Measurements from ENCODE around the gene APBA3.
A peak's percentile ranks its signal among the peaks of the same experiment; 100 is the strongest.

The APBA3 gene

DNA sequence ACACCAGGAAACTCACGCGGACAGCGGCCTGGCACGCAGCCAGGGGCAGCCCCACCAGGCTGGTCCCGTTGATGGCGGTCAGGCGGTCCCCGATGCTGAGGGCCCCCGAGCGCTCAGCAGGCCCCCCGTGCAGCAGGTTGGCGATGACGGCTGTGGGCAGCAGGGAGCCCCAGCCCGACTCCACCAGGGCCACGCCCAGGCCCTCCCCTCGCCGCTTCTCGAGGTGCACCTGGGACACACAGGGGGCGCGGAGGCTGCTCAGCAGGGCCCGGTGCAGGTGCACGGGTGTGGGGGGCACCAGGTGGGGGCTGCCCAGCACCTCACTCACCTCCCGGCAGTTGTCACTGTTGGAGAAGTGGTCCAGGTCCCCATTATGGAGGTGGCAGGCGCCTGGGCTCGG is 9.0 kb downstream of the APBA3 start (continued):
- TF ChIP-seq, protein P1, sequence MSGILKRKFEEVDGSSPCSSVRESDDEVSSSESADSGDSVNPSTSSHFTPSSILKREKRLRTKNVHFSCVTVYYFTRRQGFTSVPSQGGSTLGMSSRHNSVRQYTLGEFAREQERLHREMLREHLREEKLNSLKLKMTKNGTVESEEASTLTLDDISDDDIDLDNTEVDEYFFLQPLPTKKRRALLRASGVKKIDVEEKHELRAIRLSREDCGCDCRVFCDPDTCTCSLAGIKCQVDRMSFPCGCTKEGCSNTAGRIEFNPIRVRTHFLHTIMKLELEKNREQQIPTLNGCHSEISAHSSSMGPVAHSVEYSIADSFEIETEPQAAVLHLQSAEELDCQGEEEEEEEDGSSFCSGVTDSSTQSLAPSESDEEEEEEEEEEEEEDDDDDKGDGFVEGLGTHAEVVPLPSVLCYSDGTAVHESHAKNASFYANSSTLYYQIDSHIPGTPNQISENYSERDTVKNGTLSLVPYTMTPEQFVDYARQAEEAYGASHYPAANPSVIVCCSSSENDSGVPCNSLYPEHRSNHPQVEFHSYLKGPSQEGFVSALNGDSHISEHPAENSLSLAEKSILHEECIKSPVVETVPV (CRISPR knock-in tag; IDR thresholded peaks at IDR 0.05), result no peak
- TF ChIP-seq CSDC2 (CRISPR knock-in tag; IDR thresholded peaks at IDR 0.05) (no peak), ZFP30 (CRISPR knock-in tag; IDR thresholded peaks at IDR 0.05) (no peak), OSR1 (CRISPR knock-in tag; IDR thresholded peaks at IDR 0.05) (no peak), ZC3H10 (CRISPR knock-in tag; IDR thresholded peaks at IDR 0.05) (no peak), ESRRG (CRISPR knock-in tag; IDR thresholded peaks at IDR 0.05) (no peak)
- TF ChIP-seq, protein P2, sequence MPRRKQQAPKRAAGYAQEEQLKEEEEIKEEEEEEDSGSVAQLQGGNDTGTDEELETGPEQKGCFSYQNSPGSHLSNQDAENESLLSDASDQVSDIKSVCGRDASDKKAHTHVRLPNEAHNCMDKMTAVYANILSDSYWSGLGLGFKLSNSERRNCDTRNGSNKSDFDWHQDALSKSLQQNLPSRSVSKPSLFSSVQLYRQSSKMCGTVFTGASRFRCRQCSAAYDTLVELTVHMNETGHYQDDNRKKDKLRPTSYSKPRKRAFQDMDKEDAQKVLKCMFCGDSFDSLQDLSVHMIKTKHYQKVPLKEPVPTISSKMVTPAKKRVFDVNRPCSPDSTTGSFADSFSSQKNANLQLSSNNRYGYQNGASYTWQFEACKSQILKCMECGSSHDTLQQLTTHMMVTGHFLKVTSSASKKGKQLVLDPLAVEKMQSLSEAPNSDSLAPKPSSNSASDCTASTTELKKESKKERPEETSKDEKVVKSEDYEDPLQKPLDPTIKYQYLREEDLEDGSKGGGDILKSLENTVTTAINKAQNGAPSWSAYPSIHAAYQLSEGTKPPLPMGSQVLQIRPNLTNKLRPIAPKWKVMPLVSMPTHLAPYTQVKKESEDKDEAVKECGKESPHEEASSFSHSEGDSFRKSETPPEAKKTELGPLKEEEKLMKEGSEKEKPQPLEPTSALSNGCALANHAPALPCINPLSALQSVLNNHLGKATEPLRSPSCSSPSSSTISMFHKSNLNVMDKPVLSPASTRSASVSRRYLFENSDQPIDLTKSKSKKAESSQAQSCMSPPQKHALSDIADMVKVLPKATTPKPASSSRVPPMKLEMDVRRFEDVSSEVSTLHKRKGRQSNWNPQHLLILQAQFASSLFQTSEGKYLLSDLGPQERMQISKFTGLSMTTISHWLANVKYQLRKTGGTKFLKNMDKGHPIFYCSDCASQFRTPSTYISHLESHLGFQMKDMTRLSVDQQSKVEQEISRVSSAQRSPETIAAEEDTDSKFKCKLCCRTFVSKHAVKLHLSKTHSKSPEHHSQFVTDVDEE (CRISPR knock-in tag; IDR thresholded peaks at IDR 0.05), result no peak

DNA sequence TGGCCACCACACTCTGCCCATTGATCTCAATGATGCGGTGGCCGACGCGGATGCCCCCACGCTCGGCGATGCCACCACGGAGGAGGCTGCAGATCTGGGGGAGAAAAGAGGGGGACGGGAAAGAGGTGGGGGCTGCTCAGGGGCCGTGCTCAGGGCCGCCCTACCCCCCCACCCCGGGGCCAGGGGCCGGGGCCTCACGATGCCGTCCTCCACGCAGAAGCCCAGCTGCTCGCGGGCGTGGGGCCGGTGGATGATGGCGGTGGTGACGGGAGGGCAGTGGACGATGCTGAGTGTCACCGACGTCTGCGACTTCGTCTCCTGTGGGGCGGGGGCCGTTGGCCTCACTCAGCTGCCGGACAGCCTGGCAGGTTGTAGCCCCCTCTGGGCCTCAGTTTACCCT is 10.3 kb downstream of the APBA3 start:
- no peak for ATAC-seq
- TF ChIP-seq TOX (CRISPR knock-in tag; IDR thresholded peaks at IDR 0.05; ENCODE audit: borderline replicate concordance) (no peak), OSR1 (CRISPR knock-in tag; IDR thresholded peaks at IDR 0.05) (no peak)
- TF ChIP-seq, protein P2 (CRISPR knock-in tag; IDR thresholded peaks at IDR 0.05), result no peak

DNA sequence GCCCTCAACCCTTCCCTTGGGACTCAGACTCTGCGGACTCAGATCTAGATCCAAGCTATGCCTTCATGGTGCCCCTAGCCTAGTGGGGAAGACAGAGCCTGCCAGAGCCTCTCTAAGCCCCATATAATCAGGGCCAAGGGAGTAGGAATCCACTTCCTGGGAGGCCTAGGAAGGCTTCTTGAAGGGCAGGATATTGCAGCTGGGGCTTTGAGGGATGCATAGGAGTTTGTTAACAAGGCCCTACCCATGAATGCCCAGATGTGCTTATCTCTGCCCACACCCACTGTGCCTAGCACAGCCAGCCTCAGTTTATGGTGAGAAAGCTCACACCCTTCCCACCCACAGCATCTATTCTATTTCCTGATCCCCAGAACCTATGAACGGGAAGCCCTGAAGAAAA is 11.3 kb downstream of the APBA3 start:
- no peak for ATAC-seq
- TF ChIP-seq, protein P1 (CRISPR knock-in tag; IDR thresholded peaks at IDR 0.05), result no peak
- TF ChIP-seq ZFP3 (CRISPR knock-in tag; IDR thresholded peaks at IDR 0.05), result peak; percentile 99
- no peak for TF ChIP-seq ZC3H10 (CRISPR knock-in tag; IDR thresholded peaks at IDR 0.05)

DNA sequence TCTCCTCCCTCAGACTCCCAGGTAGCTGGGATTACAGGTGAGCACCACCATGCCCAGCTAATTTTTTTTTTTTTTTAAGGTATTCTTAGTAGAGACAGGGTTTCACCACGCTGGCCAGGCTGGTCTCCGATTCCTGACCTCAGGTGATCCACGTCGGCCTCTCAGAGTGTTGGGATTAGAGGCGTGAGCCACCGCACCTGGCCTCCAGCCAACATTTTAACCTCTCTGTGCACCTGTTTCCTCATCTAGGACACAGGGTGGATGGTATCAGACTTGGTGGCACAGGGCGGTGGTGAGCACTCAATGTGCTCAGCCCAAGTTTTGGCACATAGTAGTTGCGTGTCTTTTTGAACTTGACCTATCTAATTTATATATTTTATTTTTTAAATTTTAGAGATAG is 12.5 kb downstream of the APBA3 start:
- no peak for ATAC-seq
- TF ChIP-seq, protein P2 (CRISPR knock-in tag; IDR thresholded peaks at IDR 0.05), result no peak
- no peak for TF ChIP-seq ARNTL (CRISPR knock-in tag; IDR thresholded peaks at IDR 0.05; ENCODE audit: borderline replicate concordance, low read depth)
- no peak for TF ChIP-seq OSR1 (CRISPR knock-in tag; IDR thresholded peaks at IDR 0.05)

DNA sequence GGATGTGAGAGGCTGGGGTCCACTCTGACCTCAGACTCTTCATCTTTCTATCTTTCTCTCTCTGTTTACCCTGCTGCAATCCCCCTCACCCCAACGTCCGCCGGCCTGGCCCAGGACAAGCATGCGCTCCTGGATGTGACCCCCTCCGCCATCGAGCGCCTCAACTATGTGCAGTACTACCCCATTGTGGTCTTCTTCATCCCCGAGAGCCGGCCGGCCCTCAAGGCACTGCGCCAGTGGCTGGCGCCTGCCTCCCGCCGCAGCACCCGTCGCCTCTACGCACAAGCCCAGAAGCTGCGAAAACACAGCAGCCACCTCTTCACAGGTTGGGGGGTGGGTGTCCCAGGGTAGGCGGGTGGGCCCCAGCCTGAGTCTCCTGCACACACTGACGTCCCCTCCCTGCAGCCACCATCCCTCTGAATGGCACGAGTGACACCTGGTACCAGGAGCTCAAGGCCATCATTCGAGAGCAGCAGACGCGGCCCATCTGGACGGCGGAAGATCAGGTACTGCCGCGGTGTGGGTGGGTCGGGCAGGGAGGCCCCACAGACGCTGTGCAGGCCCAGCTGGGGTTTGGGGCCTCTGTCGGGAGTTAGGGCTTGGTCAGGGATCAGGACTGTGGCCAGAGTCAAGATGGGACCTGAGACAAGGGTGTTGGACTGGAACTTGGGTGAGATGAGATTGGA is 15.0 kb downstream of the APBA3 start:
- TF ChIP-seq, protein P3, sequence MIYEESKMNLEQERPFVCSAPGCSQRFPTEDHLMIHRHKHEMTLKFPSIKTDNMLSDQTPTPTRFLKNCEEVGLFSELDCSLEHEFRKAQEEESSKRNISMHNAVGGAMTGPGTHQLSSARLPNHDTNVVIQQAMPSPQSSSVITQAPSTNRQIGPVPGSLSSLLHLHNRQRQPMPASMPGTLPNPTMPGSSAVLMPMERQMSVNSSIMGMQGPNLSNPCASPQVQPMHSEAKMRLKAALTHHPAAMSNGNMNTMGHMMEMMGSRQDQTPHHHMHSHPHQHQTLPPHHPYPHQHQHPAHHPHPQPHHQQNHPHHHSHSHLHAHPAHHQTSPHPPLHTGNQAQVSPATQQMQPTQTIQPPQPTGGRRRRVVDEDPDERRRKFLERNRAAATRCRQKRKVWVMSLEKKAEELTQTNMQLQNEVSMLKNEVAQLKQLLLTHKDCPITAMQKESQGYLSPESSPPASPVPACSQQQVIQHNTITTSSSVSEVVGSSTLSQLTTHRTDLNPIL (CRISPR knock-in tag; IDR thresholded peaks at IDR 0.05; ENCODE audit: low read depth), result no peak
- no peak for TF ChIP-seq ZNF565 (CRISPR knock-in tag; conservative IDR thresholded peaks at IDR 0.05; ENCODE audit: low read depth)
- no peak for TF ChIP-seq PPARA (CRISPR knock-in tag; IDR thresholded peaks at IDR 0.05; ENCODE audit: borderline replicate concordance)
- no peak for TF ChIP-seq TCF4 (CRISPR knock-in tag; IDR thresholded peaks at IDR 0.05; ENCODE audit: borderline replicate concordance)
- TF ChIP-seq SNAI2 (CRISPR knock-in tag; IDR thresholded peaks at IDR 0.05), result no peak
- no peak for TF ChIP-seq BACH2 (CRISPR knock-in tag; IDR thresholded peaks at IDR 0.05; ENCODE audit: borderline replicate concordance)
- no peak for TF ChIP-seq ZFP30 (CRISPR knock-in tag; IDR thresholded peaks at IDR 0.05)
- TF ChIP-seq, protein P4, sequence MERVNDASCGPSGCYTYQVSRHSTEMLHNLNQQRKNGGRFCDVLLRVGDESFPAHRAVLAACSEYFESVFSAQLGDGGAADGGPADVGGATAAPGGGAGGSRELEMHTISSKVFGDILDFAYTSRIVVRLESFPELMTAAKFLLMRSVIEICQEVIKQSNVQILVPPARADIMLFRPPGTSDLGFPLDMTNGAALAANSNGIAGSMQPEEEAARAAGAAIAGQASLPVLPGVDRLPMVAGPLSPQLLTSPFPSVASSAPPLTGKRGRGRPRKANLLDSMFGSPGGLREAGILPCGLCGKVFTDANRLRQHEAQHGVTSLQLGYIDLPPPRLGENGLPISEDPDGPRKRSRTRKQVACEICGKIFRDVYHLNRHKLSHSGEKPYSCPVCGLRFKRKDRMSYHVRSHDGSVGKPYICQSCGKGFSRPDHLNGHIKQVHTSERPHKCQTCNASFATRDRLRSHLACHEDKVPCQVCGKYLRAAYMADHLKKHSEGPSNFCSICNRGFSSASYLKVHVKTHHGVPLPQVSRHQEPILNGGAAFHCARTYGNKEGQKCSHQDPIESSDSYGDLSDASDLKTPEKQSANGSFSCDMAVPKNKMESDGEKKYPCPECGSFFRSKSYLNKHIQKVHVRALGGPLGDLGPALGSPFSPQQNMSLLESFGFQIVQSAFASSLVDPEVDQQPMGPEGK (CRISPR knock-in tag; IDR thresholded peaks at IDR 0.05; ENCODE audit: borderline replicate concordance), result no peak
- TF ChIP-seq ZC3H10 (CRISPR knock-in tag; IDR thresholded peaks at IDR 0.05), result no peak
- no peak for ATAC-seq

Measured in SK-N-SH treated with all-trans-retinoic acid at 6 μM for 48 hours (cell line).